Heart left ventricle (tissue), 13 donors: ENCODE results near the gene ZFAND3.

ENCODE experiments used
- POLR2A ChIP-seq, 2 donors: fragments of 450-650 bp; IDR thresholded peaks; one replicate each; pipeline ENCODE4 v1.6.1; 2017; ENCODE audit warnings: antibody characterized with exemption in 2 of 2, mild to moderate bottlenecking in 2 of 2, moderate library complexity in 2 of 2
- TF ChIP-seq, protein P1 (sequence below), 12 donors: fragments of 200-600 bp; sonication (generic) in 4 of 12; IDR thresholded peaks; one replicate each; pipeline versions ENCODE4 v1.5.0 to v1.8.0; 2018 to 2022; ENCODE audit warnings: antibody characterized with exemption in 12 of 12, mild to moderate bottlenecking in 5 of 12
- donor health status: ischemic (EF 13 %, LVEDD 7.1; RV severe dilation, severe dysfunction).
- donor health status: DM: no; HTN: yes; CAD: no.
- donor health status: DM: no; HTN: no; CAD: no.
- donor health status: ischemic (EF 25% LVEDD 6.9; RV normal size, moderate dysfunction).
- donor health status: ischemic (EF 25% LVEDD 5.7; RV mildly dilated, moderate dysfunction).
- donor health status: ischemic (EF 35%, LVEDD 5.7; RV mildly dilated, moderate dysfunction).
- donor health status: nonischemic (EF 11% LVEDD 7.7; RV severe dilation, severe dysfunction).
- donor health status: DM: yes; HTN: yes; CAD: no.
- donor health status: PGD.
- donor health status: ischemic (EF 29% LVEDD 5.4; RV normal size, mild dysfunction).
- donor health status: nonischemic (EF 23%, LVEDD 6.1; RV moderate dilation, normal function).

DNA sequence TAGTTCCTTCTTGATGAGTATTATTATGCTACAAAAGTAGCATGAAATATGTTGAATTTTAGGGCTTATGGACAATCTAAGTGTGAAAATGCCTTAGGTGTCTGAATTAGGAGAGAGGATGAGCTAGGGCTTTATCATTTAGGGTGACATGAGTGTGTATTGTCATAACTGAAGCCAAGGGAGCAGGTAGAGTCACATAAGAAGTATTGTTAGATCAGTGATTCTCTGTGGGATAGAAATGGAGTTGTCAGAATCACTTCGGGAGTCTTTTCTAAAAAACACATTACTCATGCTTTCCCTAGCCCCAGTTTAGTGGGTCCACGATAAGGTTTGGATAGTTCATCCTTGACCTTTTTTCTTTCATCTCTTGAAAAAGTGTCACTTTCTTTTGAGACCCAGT is 16.4 kb downstream of the ZFAND3 start:
- no peak for TF ChIP-seq POLR2A (IDR thresholded peaks at IDR 0.05)
- TF ChIP-seq, protein P1, sequence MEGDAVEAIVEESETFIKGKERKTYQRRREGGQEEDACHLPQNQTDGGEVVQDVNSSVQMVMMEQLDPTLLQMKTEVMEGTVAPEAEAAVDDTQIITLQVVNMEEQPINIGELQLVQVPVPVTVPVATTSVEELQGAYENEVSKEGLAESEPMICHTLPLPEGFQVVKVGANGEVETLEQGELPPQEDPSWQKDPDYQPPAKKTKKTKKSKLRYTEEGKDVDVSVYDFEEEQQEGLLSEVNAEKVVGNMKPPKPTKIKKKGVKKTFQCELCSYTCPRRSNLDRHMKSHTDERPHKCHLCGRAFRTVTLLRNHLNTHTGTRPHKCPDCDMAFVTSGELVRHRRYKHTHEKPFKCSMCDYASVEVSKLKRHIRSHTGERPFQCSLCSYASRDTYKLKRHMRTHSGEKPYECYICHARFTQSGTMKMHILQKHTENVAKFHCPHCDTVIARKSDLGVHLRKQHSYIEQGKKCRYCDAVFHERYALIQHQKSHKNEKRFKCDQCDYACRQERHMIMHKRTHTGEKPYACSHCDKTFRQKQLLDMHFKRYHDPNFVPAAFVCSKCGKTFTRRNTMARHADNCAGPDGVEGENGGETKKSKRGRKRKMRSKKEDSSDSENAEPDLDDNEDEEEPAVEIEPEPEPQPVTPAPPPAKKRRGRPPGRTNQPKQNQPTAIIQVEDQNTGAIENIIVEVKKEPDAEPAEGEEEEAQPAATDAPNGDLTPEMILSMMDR (IDR thresholded peaks at IDR 0.05) = no peak
